ENCODE measurements around the gene TSPOAP1.
A peak's percentile ranks its signal among the peaks of the same experiment; 100 is the strongest.

The TSPOAP1 gene

GRCh38 chr17:58363457-58364185 is 35.0 kb upstream of the TSPOAP1 start:
- no peak overlapping the region for H3K4me3 ChIP-seq
- peak overlapping the region in 12 of 21 experiments; percentile 14 to 77 (median 58) for H3K27ac ChIP-seq

- H3K4me3 ChIP-seq: no peak overlapping the region
These were observed 33.9 kb upstream of the TSPOAP1 start for GRCh38 chr17:58362368-58363014.

GRCh38 chr17:58360296-58361063 is 31.9 kb upstream of the TSPOAP1 start:
- H3K4me3 ChIP-seq: no peak overlapping the region
- no peak overlapping the region for H3K27ac ChIP-seq

More at GRCh38 chr17:58362368-58363014, 33.9 kb upstream of the TSPOAP1 start:
- peak overlapping the region in 1 of 21 experiments; percentile 12 for H3K27ac ChIP-seq

GRCh38 chr17:58358408-58359172 is 30.0 kb upstream of the TSPOAP1 start:
- Histone ChIP-seq H3K4me3 (no peak overlapping the region), H3K27ac (no peak overlapping the region)

GRCh38 chr17:58357312-58358297 is 29.0 kb upstream of the TSPOAP1 start:
- Histone ChIP-seq H3K27ac (peak overlapping the region in 4 of 21 experiments; percentile 18 to 53 (median 26)), H3K4me3 (no peak overlapping the region)

- Histone ChIP-seq H3K27ac (no peak overlapping the region), H3K4me3 (no peak overlapping the region)
These were observed 27.6 kb upstream of the TSPOAP1 start for GRCh38 chr17:58356231-58356630.

GRCh38 chr17:58354541-58355216 is 26.1 kb upstream of the TSPOAP1 start:
- H3K27ac ChIP-seq: peak overlapping the region in 2 of 21 experiments; percentile 18 to 30
- no peak overlapping the region for H3K4me3 ChIP-seq

GRCh38 chr17:58353389-58353825 is 24.8 kb upstream of the TSPOAP1 start:
- peak overlapping the region in 12 of 21 experiments; percentile 4 to 97 (median 94) for H3K27ac ChIP-seq
- peak overlapping the region in 3 of 7 experiments; percentile 77 to 94 (median 92) for H3K4me3 ChIP-seq

- Histone ChIP-seq H3K4me3 (peak overlapping the region; percentile 74 to 94 (median 88)), H3K27ac (peak overlapping the region; percentile 64 to 97 (median 93))
These were observed 24.2 kb upstream of the TSPOAP1 start for GRCh38 chr17:58352596-58353388.

- peak within 1 kb of the TSS; percentile 74 to 94 (median 88) for H3K4me3 ChIP-seq
- H3K27ac ChIP-seq: peak within 1 kb of the TSS; percentile 64 to 97 (median 93)
These were observed 23.4 kb upstream of the TSPOAP1 start, which contains the start of gene SUPT4H1 for GRCh38 chr17:58351831-58352595. TSS of gene SUPT4H1 (minus strand) at chr17:58352201. CDS start at chr17:58352135, 66 bp downstream.

- Histone ChIP-seq H3K27ac (peak overlapping the region in 13 of 21 experiments; percentile 76 to 97 (median 93)), H3K4me3 (peak overlapping the region; percentile 74 to 94 (median 88))
These were observed 22.6 kb upstream of the TSPOAP1 start for GRCh38 chr17:58351182-58351581.

- no peak overlapping the region for H3K27ac ChIP-seq
- no peak overlapping the region for H3K4me3 ChIP-seq
These were observed 19.4 kb upstream of the TSPOAP1 start for GRCh38 chr17:58348038-58348437.

- H3K27ac ChIP-seq: peak overlapping the region in 7 of 21 experiments; percentile 26 to 97 (median 72)
- H3K4me3 ChIP-seq: no peak overlapping the region
These were observed 16.9 kb upstream of the TSPOAP1 start for GRCh38 chr17:58345500-58345899.

- H3K27ac ChIP-seq: peak overlapping the region in 17 of 21 experiments; percentile 22 to 99 (median 69)
- H3K4me3 ChIP-seq: peak overlapping the region in 5 of 7 experiments; percentile 4 to 17 (median 6)
These were observed 16.2 kb upstream of the TSPOAP1 start for GRCh38 chr17:58344791-58345157.

GRCh38 chr17:58344047-58344790 is 15.6 kb upstream of the TSPOAP1 start:
- H3K4me3 ChIP-seq: peak overlapping the region in 6 of 7 experiments; percentile 4 to 17 (median 5)
- peak overlapping the region in 19 of 21 experiments; percentile 1 to 99 (median 67) for H3K27ac ChIP-seq
